Activated naive CD4-positive, alpha-beta T cell (primary cell): Measurements from ENCODE around the gene PIRT.

ENCODE experiments used
- DNase-seq, 4 experiments: peaks; one replicate each; lab custom pipeline; 2025; lab: John Stamatoyannopoulos, UW

Gene PIRT

DNA sequence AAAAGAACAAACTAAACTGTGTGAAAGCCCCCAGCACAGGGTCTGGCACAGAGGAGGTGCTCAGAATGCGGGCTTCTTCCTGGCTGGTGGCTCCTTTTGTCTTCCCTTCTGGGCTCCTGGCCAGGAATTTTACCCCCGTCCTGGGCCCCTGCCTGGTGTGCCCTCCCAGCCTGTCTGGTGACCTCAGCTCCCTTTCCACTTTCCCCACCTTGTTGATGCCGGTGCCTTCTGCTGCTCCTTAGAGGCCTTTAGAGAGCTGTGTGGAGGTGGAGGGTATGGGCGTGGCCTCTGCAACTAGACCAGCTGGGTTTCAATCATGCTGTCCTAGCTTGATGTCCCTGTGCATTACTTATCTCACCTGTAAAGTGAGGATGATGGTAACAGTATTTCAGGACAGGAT lies 16.8 kb downstream of the PIRT start:
- DNase-seq, result no peak

GRCh38 chr17:10815319-10815718 lies 22.6 kb downstream of the PIRT start:
- DNase-seq, result no peak

GRCh38 chr17:10814075-10814474 lies 23.8 kb downstream of the PIRT start:
- DNase-seq, result no peak

- DNase-seq, result no peak
Measured at GRCh38 chr17:10812674-10813073, 25.2 kb downstream of the PIRT start.

- DNase-seq, result no peak
Measured at GRCh38 chr17:10809605-10810004, 28.3 kb downstream of the PIRT start.

GRCh38 chr17:10807704-10808128 lies 30.2 kb downstream of the PIRT start:
- DNase-seq, result no peak

DNA sequence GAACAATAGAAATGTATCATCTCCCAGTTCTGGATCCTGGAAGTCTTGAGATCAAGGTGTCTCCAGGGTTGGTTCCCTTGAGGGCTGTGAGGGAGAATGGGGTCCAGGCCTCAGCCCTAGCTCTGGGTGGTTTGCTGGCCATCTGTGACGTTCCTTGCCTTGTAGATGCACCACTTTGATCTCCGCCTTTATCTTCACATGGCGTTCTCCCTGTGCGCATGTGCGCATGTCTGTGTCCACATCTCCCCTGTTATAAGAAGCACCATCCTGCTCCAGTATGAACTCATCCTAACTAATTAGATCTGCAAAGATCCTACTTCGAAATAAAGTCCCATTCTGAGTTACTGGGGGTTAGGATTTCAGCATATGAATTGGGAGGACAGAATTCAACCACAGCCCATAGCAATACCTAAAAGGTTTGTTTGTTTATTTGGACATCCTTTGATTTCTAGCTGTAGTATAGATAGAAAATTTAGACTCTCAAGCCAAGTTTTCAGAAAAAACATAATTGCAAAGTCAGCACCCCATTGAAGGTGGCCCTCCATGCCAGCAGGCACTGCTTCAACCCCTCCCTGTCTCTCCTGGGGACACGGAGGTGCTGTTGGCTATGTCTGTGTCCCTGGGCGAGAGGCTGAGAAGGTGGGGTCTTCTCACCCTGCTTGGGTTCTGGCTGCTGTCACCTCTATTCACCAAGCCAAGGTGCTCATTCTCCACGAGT lies 31.2 kb downstream of the PIRT start:
- no peak for DNase-seq

- DNase-seq, result no peak
Measured at GRCh38 chr17:10805911-10806310, 32.0 kb downstream of the PIRT start.

- no peak for DNase-seq
Measured at GRCh38 chr17:10804546-10804945, 33.3 kb downstream of the PIRT start.

DNA sequence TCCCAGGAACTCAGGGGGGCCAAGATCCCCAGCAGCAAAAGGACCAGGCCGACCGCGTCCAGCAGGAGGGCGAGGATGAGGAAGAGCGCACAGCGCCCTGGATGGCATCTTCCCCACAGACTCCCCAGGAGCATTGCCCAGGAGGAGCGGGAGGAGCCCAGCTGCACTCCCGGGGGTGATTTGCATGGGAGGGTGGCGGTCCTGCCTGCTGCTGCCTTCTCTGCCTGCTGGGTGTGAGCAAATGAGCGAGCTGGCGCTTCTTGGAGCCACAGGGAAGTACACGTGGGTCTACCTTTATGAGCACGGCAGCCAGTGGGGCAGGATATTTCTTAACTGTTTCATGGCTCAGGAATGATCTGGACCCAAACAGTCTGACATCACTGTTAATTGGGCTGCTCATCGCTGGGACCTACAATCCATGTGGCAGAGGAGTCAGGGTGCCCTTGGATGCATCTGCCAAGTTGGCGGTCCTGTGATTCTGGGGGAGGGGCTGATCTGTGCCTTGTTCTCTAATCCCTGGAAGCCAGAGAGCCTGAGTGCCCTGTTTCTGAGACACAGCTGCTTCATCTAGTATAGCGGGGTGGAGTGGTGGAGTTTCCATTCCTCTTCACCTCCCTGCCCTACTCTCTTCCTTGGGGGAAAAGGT lies 33.9 kb downstream of the PIRT start, which contains the start of gene TMEM238L:
TSS of gene TMEM238L (minus strand) at position 270 of the 646 bp plus-strand sequence. CDS start at position 134, 136 bp downstream.
- no peak for DNase-seq

- DNase-seq, result no peak
Measured at GRCh38 chr17:10803350-10803749, 34.5 kb downstream of the PIRT start.

GRCh38 chr17:10802496-10803284 lies 35.2 kb downstream of the PIRT start:
- no peak for DNase-seq

DNA sequence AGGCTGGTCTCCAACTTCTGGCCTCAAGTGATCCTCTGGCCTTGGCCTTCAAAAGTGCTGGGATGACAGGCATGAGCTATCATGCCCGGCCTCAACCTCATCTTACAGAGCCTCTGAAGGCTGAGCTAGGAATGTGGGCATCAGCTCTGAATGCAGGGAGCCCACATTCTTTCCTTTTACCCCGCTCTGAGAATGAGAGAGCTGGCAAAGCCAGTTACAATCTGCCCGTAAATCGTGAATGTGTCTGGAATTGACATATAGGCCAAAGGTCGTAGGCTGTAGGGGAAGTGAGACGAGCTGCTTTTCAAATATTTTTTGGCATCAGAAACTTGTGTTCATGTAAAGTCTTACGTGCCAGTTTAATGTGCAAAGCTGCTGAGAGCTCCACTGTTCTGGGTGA lies 38.5 kb downstream of the PIRT start:
- no peak for DNase-seq

GRCh38 chr17:10798910-10799309 lies 39.0 kb downstream of the PIRT start:
- DNase-seq, result no peak

DNA sequence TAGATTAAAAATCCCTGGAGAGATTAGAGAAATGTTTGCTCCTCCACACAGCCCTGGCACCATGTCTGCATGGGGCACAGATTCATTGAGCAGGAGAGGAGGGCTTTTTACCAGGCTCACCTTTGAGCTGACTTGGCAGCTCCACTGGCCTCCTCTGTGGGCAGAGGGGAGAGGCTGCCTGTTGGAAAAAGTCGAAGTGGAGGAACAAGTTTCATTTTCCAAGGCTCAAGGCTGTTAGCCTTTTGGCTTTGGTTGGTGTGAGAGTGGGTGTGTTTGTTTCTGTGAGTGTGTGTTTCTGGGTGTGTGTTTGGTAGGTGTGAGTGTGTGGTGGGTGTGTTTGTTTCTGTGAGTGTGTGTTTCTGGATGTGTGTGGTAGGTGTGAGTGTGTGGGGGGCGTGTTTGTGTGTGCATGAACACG lies 39.5 kb downstream of the PIRT start:
- no peak for DNase-seq

GRCh38 chr17:10797476-10798328 lies 40.2 kb downstream of the PIRT start:
- no peak for DNase-seq

DNA sequence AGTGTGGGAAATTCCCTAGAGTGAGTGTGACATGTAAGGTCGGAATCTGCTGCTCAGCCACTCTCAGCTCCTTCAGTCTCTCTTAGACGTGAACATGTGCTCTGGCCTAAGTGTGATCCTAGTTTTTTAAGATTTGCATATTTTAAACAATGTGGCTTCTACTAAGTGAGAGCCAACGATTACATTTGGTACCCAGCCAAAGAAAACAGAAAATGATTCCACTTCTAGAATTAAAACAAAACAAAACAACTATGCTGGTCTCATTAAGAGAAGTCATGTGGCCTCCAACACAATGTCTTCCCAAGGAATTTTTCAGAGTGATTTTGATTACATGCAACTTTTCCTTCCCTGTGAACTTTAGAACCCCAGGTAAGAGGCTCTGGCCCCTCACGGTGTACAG lies 44.1 kb downstream of the PIRT start:
- no peak for DNase-seq

DNA sequence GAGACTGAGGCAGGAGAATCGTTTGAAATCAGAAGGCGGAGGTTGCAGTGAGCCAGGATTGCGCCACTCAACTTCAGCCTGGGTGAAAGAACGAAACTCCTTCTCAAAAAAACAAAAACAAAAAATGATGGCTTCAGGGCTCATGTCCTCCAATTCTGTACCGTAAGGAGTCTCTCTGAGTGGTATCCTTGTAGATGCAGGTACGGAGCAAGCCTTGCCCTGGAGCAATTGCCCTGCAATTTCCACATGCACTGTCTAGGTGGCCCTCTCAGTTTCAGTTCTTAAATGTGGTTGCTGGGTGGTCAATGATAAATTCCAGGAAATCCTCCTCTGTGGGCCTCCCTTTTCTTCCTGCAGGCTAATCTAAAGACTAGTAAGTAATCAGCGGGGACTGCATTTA lies 44.6 kb downstream of the PIRT start:
- no peak for DNase-seq

GRCh38 chr17:10792151-10792550 lies 45.7 kb downstream of the PIRT start:
- no peak for DNase-seq

DNA sequence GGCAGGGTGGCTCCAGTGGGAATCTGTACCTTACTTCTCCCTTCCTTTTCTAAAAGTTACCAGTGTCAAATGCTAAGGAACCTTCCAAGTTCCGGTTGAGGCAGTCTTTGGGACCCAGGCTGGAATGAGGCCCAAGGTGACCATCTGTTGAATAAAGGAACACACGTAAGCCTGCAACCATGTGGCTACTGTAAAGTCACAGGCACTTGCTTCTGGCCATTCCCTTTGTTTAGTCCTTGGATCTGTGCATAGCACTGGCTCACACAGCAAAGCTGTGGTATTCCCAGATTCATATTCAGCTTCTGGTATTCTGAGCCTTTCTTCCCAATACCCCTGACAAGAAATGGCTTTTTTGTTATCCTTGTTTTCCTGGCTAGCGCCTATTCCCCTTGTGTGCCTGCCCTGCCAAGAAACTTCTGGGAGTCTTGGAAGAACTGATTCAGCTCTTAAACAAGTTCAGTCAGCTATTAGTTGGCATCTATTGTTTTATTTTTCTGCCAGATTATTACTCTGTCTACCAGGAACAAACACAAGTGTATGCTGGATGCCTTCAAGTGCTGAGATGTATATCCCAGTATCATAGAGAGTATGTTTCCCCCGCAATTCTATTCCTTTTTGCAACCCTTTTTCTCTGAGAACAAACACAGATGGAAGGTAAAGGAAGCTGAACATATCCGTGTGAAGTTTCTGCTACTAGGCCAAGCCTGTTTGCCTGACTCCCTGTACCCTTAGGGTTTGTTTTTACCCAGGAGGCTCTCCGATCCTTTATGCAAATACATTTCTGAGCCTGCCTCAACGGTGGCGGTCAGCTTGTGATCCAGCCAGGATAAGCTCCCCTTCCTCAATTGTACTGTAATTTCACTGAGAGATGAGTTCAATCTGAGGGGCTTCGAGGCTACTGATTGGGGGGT lies 47.1 kb downstream of the PIRT start:
- no peak for DNase-seq
